Nephron (organoid): ENCODE results near the gene MAGEF1.
A peak's percentile ranks its signal among the peaks of the same experiment; 100 is the strongest.

Source experiments
- H3K27ac Mint-ChIP-seq, 3 experiments: 2 replicates each; pipeline ENCODE4 v1.8.0; 2020; ENCODE audit warnings: mixed read lengths in 3 of 3, mild to moderate bottlenecking in 2 of 3, moderate library complexity in 1 of 3
- H3K27me3 Mint-ChIP-seq: 2 replicates; pipeline ENCODE4 v1.8.0; 2021; ENCODE audit warnings: low read depth, mild to moderate bottlenecking, moderate library complexity, mixed read lengths
- H3K36me3 Mint-ChIP-seq: 2 replicates; pipeline ENCODE4 v1.8.0; 2020; ENCODE audit warnings: low read depth, mixed read lengths
- H3K4me1 Mint-ChIP-seq: 2 replicates; pipeline ENCODE4 v1.8.0; 2020; ENCODE audit warnings: mixed read lengths
- H3K4me3 Mint-ChIP-seq, 3 experiments: 2 replicates each; pipeline ENCODE4 v1.8.0; 2020; ENCODE audit warnings: mild to moderate bottlenecking in 3 of 3, mixed read lengths in 3 of 3, moderate library complexity in 2 of 3
- H3K9me3 Mint-ChIP-seq: 2 replicates; pipeline ENCODE4 v1.8.0; 2020; ENCODE audit warnings: mixed read lengths
- CTCF ChIP-seq, 3 experiments: fragments of 200-600 bp; sonication (generic); IDR thresholded peaks; one replicate each; pipeline ENCODE4 v1.5.0; 2021; ENCODE audit warnings: antibody characterized with exemption in 3 of 3; ENCODE audit not compliant: unreplicated experiment in 3 of 3

The MAGEF1 gene

GRCh38 chr3:184691397-184692231 is 20.2 kb downstream of the MAGEF1 start:
- H3K27ac Mint-ChIP-seq: peak overlapping the region; percentile 83 to 95 (median 95)
- no peaks in the 10 kb centered on the region for H3K36me3 Mint-ChIP-seq
- H3K27me3 Mint-ChIP-seq: peaks cover 5% of the 10 kb centered on the region
- no peaks in the 10 kb centered on the region for H3K9me3 Mint-ChIP-seq
- TF ChIP-seq CTCF (IDR thresholded peaks at IDR 0.05; ENCODE audit: unreplicated experiment in 3 of 3): no peak
- H3K4me1 Mint-ChIP-seq: peaks cover 93% of the 10 kb centered on the region
- peak overlapping the region; percentile 51 to 72 (median 57) for H3K4me3 Mint-ChIP-seq

- Mint-ChIP-seq H3K4me3 (peak overlapping the region in 1 of 3 experiments; percentile 45), H3K27me3 (peaks cover 4% of the 10 kb centered on the region), H3K4me1 (peaks cover 94% of the 10 kb centered on the region), H3K27ac (peak overlapping the region; percentile 83 to 95 (median 95)), H3K36me3 (no peaks in the 10 kb centered on the region), H3K9me3 (no peaks in the 10 kb centered on the region)
- TF ChIP-seq CTCF (IDR thresholded peaks at IDR 0.05; ENCODE audit: unreplicated experiment in 3 of 3): no peak
These were observed 21.5 kb downstream of the MAGEF1 start for GRCh38 chr3:184690192-184690883.

- Mint-ChIP-seq H3K27ac (peak overlapping the region; percentile 83 to 98 (median 95)), H3K9me3 (no peaks in the 10 kb centered on the region), H3K36me3 (no peaks in the 10 kb centered on the region), H3K4me3 (peak overlapping the region in 2 of 3 experiments; percentile 26 to 63), H3K27me3 (no peaks in the 10 kb centered on the region), H3K4me1 (peaks cover 91% of the 10 kb centered on the region)
- no peak for TF ChIP-seq CTCF (IDR thresholded peaks at IDR 0.05; ENCODE audit: unreplicated experiment in 3 of 3)
These were observed 23.0 kb downstream of the MAGEF1 start for GRCh38 chr3:184688882-184689271.

GRCh38 chr3:184688251-184688881 is 23.5 kb downstream of the MAGEF1 start:
- Mint-ChIP-seq H3K27ac (peak overlapping the region; percentile 83 to 98 (median 95)), H3K4me3 (peak overlapping the region in 2 of 3 experiments; percentile 26 to 63), H3K9me3 (no peaks in the 10 kb centered on the region), H3K36me3 (no peaks in the 10 kb centered on the region), H3K27me3 (no peaks in the 10 kb centered on the region), H3K4me1 (peaks cover 85% of the 10 kb centered on the region)
- no peak for TF ChIP-seq CTCF (IDR thresholded peaks at IDR 0.05; ENCODE audit: unreplicated experiment in 3 of 3)

- Mint-ChIP-seq H3K4me3 (peak overlapping the region in 1 of 3 experiments; percentile 63), H3K27ac (peak overlapping the region; percentile 83 to 98 (median 95)), H3K36me3 (no peaks in the 10 kb centered on the region), H3K4me1 (peaks cover 77% of the 10 kb centered on the region), H3K27me3 (no peaks in the 10 kb centered on the region), H3K9me3 (no peaks in the 10 kb centered on the region)
- TF ChIP-seq CTCF (IDR thresholded peaks at IDR 0.05; ENCODE audit: unreplicated experiment in 3 of 3): no peak
These were observed 24.4 kb downstream of the MAGEF1 start for GRCh38 chr3:184687363-184688015.
